ES-I3 (cell line): Measurements from ENCODE around the gene GPR6.

Source experiments
- H3K36me3 ChIP-seq: 2 replicates; pipeline ENCODE4 v1.6.1; 2013; ENCODE audit warnings: mild to moderate bottlenecking, low read length, control low read depth, moderate library complexity; ENCODE audit not compliant: insufficient read depth
- H3K4me1 ChIP-seq: 2 replicates; pipeline ENCODE4 v1.6.1; 2013; ENCODE audit warnings: mild to moderate bottlenecking, control low read depth, low read length; ENCODE audit not compliant: insufficient read depth
- H3K9ac ChIP-seq: 2 replicates; pipeline ENCODE4 v1.6.1; 2013; ENCODE audit warnings: low read depth, mild to moderate bottlenecking, low read length, moderate library complexity
- H3K9me3 ChIP-seq: 2 replicates; pipeline ENCODE4 v1.6.1; 2013; ENCODE audit warnings: mild to moderate bottlenecking, low read length, moderate library complexity; ENCODE audit not compliant: control insufficient read depth, insufficient read depth

The GPR6 gene

DNA sequence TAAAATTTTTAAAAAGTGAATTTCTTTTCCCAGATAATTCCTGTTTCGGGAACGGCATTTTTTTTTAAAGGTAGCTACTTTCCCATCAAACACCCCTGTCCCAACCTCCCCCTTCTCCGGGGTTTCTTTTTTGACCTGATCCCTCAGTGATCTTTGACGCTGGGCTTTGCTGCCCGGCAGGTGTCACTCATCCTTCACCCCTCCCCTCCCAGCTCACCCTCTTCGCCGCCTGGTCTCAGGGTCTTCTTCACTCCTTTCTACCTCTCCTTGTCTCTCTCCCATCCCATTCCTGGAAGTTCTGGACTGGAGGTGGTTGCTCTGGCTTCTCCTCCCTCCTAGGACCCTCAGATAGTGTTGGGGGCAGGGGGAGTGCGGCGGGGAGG, 329 bp upstream of the GPR6 start:
- Histone ChIP-seq H3K9me3 (no peaks in the 10 kb centered on the region), H3K4me1 (no peaks in the 10 kb centered on the region), H3K9ac (peak overlapping the region; percentile 60), H3K36me3 (no peaks in the 10 kb centered on the region)

DNA sequence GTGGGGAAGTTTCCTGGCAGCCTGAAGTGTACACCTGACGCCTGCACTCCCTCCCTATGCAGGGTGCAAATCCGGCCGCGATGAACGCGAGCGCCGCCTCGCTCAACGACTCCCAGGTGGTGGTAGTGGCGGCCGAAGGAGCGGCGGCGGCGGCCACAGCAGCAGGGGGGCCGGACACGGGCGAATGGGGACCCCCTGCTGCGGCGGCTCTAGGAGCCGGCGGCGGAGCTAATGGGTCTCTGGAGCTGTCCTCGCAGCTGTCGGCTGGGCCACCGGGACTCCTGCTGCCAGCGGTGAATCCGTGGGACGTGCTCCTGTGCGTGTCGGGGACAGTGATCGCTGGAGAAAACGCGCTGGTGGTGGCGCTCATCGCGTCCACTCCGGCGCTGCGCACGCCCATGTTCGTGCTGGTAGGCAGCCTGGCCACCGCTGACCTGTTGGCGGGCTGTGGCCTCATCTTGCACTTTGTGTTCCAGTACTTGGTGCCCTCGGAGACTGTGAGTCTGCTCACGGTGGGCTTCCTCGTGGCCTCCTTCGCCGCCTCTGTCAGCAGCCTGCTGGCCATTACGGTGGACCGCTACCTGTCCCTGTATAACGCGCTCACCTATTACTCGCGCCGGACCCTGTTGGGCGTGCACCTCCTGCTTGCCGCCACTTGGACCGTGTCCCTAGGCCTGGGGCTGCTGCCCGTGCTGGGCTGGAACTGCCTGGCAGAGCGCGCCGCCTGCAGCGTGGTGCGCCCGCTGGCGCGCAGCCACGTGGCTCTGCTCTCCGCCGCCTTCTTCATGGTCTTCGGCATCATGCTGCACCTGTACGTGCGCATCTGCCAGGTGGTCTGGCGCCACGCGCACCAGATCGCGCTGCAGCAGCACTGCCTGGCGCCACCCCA, 1.2 kb downstream of the GPR6 start:
- Histone ChIP-seq H3K4me1 (no peaks in the 10 kb centered on the region), H3K36me3 (no peaks in the 10 kb centered on the region), H3K9me3 (no peaks in the 10 kb centered on the region), H3K9ac (peak overlapping the region; percentile 60; the same call in 1 of the 2 replicates)

DNA sequence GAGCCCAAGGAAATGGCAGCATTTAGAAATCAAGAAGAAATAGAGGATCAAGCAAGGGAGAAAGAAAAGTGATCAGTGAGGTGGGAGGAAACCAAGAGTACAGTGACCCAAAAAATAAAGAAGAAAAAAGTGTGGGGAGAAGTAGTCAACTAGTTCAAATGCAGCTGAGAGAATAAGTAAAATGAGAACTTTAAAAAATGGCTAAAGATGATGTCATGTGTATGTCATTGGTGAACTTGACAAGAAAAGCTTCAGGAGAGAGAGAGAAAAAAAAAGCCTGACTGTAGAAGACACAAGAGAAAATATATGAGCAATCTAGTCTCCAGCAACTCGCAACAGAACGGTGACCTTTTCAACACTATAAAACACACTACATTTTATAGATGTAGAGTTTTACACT, 6.3 kb downstream of the GPR6 start:
- no peaks in the 10 kb centered on the region for H3K9me3 ChIP-seq
- no peaks in the 10 kb centered on the region for H3K4me1 ChIP-seq
- no peak overlapping the region for H3K9ac ChIP-seq
- no peaks in the 10 kb centered on the region for H3K36me3 ChIP-seq

DNA sequence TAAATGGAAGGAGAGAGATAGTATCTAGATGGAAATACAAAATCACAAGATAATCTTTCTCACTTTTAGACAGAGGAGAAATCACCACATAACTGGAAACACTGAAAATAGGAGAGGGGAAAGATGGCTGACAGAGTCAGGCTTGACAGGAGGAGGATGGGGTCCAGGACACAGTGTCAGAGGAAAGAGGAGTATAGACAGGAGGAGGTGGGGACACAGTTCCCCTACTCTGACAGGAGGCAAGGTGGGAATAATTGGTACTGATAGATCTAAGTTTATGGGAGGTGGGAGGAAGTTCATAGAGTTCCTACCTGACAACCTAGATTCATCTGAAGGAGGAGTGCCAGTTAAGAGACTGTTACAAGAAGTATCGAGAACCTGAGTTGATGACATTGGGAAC, 9.1 kb downstream of the GPR6 start:
- Histone ChIP-seq H3K36me3 (no peaks in the 10 kb centered on the region), H3K9ac (no peak overlapping the region), H3K4me1 (no peaks in the 10 kb centered on the region), H3K9me3 (no peaks in the 10 kb centered on the region)

DNA sequence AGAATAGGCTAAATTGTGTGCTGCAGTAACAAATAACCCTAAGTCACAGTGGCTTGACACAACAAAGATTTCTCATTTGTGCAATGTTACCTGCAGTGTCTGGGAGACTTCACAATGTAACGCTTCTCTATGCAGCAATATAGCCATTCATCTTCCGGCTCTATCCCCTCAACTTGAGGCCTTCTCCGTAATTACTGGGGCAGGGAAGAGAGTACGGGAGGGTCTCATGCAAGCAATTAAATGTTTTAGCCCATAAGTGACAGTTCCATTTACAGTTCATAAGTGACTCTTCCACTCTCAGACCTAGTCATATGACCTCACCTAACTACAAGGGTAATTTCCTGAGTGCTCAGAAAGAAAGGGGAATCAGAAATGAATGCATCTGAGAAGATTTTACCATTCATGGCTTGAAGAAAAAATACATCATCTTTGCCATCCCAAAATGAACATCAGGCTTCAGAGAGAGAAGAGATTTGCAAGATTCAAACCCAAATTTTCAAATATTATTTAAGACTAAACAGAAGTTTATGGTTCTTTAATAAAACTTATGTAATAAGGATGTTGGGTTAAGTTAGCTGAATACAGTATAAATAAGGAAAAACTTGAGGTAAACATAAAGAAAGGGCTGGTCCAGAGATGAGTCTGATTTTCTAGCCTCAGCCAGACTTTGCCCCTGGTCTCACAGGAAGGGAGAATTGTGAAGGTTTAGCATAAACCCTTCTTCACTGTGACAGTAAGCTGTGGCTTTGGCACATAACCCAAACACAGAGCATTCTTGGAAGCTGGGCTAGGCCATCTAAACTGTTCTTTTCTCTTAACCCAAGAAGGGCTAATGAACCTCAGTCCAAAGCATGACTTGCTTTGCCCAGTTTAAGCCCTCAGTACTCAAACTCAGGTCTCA, 13.3 kb downstream of the GPR6 start:
- Histone ChIP-seq H3K4me1 (no peaks in the 10 kb centered on the region), H3K9ac (no peak overlapping the region), H3K36me3 (no peaks in the 10 kb centered on the region), H3K9me3 (no peaks in the 10 kb centered on the region)

DNA sequence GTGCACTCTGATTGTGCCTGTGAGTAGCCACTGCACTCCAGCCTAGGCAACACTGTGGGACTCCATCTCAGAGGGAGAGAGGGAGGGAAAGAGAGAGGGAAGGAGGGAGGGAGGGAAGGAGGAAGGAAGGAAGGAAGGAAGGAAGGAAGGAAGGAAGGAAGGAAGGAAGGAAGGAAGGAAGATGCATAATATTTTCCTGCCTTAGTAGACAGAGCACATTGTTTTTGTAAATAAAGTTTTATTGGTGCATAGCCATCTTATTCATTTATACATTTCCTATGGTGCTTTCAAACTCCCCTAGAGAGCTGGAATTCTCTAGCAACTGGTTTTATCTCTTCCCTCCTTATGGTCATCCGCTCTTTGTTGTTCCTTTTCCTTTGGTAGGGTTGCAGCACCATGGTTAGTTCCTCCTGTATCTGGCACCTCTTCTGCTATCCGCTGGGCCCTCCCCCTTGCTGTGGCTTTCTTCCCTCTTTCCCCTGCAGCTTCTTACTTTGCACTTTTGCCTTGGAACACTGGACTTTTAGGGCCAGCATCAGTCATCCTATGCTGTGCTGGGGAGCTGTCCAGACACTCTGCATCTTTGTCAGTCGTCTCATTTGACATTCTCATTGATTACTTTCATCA, 20.2 kb downstream of the GPR6 start:
- Histone ChIP-seq H3K4me1 (no peaks in the 10 kb centered on the region), H3K36me3 (no peaks in the 10 kb centered on the region), H3K9ac (no peak overlapping the region), H3K9me3 (no peaks in the 10 kb centered on the region)

DNA sequence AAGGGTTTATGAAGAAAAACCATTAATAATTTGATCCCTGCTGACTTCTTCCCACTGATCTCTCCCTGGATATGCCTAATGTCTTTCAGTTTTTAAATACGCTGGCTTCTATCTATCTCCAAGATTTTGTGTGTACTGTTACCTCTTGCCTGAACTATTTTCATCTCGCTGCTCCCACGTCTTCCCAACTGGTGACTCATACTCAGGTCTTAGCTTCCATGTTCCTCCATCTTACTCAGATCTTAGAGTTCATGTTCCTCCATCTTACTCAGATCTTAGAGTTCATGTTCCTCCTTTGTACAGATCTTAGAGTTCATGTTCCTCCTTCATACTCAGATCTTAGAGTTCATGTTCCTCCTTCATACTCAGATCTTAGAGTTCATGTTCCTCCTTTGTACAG, 21.6 kb downstream of the GPR6 start:
- H3K9ac ChIP-seq, result no peak overlapping the region
- no peaks in the 10 kb centered on the region for H3K4me1 ChIP-seq
- no peaks in the 10 kb centered on the region for H3K36me3 ChIP-seq
- no peaks in the 10 kb centered on the region for H3K9me3 ChIP-seq

DNA sequence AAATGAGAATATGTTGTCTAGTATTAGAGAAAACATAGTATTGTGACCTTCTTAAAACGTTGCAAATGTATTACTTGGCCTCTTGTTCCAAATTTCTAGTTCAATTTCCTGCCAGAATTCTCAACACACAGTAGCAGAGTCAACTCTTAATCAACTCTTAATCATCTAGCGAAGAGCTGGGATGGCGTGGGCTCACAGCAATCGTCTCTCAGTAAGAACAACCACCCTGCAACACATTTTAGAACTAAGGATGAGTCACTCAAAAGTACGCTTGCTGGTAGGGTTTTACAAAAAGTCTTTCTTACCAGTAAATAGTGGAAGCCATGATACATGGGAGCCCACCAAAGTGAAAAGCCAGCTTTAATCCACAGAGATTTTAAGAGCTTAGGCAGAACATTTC, 24.6 kb downstream of the GPR6 start:
- Histone ChIP-seq H3K36me3 (no peaks in the 10 kb centered on the region), H3K9me3 (no peaks in the 10 kb centered on the region), H3K4me1 (no peaks in the 10 kb centered on the region), H3K9ac (no peak overlapping the region)

DNA sequence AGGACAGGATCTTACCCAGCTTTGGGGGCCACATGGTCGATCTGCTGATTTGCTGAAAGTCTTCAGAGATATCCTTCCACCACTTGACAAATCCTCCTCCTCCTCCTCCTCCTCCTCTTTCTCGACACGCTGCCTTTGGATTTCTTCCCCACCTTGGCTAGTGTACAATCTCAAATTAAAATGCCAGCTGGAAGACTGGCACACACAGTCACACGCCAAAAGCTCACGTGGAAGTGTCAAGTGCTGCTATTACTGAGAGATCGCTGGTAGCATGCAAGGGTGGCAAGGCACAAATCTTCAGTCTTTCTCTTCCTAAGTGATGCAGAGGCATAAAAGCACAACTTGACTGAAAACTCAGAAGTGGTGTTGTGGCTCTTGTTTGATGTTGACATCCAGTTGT, 35.3 kb downstream of the GPR6 start:
- Histone ChIP-seq H3K9me3 (no peaks in the 10 kb centered on the region), H3K9ac (no peak overlapping the region), H3K36me3 (no peaks in the 10 kb centered on the region), H3K4me1 (no peaks in the 10 kb centered on the region)

DNA sequence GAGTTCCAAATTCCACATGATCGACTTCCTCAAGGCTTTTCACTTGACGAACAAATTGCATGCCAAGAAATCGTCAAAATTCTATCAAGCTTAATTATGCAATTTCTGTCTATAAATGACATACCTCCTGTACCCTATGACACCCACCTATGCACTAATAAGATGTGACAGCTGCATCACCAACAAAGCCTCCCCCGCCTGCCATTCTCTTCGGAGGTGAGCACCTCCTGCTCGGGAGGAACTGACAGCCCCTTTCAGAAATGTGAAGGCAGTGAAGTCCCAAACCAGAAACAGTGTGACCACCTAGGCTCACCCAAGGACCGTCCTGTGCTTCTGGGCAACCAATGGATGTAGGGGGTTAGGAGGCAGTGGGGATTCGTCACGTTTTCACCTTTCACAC, 37.1 kb downstream of the GPR6 start:
- no peaks in the 10 kb centered on the region for H3K9me3 ChIP-seq
- no peak overlapping the region for H3K9ac ChIP-seq
- no peaks in the 10 kb centered on the region for H3K36me3 ChIP-seq
- no peaks in the 10 kb centered on the region for H3K4me1 ChIP-seq

DNA sequence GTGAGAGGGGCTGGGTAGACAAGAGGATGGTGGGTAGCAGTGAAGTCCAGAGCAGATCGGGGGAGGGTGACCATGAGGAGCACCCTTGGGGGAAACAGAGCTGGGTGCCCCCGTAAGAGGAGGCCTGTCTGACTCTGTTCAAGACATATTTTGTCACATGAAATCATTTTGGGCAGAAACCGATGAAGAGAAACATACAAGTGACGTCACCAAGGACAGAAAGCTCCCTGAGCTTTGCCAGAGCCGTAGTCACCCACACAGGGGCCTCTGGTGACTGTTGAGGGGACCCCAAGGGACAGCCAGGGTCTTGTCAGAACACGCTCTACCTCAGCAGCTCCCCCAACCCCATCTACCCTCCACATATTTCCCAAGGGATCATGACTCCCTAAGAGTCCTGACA, 39.2 kb downstream of the GPR6 start:
- no peaks in the 10 kb centered on the region for H3K9me3 ChIP-seq
- no peaks in the 10 kb centered on the region for H3K4me1 ChIP-seq

DNA sequence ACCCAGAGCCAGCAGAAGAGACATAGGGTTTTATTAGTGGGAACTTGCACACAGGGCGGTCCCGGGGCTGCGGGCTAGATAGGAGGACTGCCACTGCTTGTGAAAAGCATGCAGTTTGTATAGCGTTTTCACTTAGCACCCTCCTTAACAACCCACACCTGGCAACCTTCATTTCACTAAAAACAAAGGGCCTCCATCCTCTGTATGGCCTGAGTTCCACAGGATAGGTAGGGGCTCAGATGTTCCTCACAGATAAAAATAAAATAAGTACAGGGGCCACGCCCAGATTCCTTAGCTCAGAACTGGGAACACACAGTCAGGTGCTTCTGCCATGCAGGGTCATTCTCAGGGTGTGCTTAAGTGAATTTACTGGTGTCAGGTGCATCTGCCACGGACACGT, 39.8 kb downstream of the GPR6 start:
- Histone ChIP-seq H3K36me3 (no peaks in the 10 kb centered on the region), H3K9ac (no peak overlapping the region), H3K9me3 (no peaks in the 10 kb centered on the region), H3K4me1 (no peaks in the 10 kb centered on the region)

More for the DNA sequence above, 39.2 kb downstream of the GPR6 start:
- Histone ChIP-seq H3K36me3 (no peaks in the 10 kb centered on the region), H3K9ac (no peak overlapping the region)

DNA sequence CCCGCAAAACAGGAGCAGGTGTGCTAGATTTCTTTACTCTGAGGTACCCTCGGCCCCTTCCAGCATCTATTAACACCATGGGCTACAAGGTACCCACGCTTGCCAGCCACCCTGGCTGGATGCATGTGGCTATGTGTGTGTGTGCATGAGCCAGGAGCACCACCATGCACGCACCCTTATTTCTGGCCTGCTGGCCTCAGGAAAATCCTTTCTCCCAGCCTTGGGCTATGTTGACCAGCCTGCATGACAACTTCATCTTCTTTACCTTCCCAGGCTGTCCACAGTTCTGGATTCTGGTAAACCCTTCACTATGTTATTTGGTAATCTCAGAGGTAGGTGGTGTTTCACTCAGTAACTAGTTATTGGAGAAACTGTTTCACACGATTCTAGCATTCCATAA, 40.4 kb downstream of the GPR6 start:
- Histone ChIP-seq H3K9me3 (no peaks in the 10 kb centered on the region), H3K9ac (no peak overlapping the region), H3K36me3 (no peaks in the 10 kb centered on the region), H3K4me1 (no peaks in the 10 kb centered on the region)

DNA sequence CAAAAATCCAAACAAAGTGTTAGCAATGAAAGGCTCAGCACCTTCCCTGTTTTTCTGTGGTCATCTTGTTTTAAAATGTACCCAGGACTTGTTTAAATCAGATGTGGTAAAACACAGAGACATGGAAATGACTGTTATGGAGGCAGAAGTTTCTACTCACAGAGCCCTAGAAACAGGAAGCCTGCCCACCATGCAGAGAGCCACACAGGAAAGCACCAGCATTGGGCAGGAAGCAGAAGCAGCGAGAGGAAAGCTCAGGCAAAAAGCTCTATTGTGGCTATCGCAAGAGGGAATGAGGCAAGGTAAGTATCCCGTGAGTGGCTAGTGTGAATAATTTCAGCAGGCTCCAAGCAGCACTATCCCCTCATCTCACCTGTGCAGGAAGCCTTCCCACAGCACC, 42.8 kb downstream of the GPR6 start:
- no peak overlapping the region for H3K9ac ChIP-seq
- no peaks in the 10 kb centered on the region for H3K9me3 ChIP-seq
- H3K4me1 ChIP-seq, result no peaks in the 10 kb centered on the region
- no peaks in the 10 kb centered on the region for H3K36me3 ChIP-seq
